DMS79 (cell line): ENCODE results near the gene LMO1.

Experiments
- DNase-seq: peaks from one replicate; lab custom pipeline; 2025; lab: John Stamatoyannopoulos, UW

Gene LMO1

DNA sequence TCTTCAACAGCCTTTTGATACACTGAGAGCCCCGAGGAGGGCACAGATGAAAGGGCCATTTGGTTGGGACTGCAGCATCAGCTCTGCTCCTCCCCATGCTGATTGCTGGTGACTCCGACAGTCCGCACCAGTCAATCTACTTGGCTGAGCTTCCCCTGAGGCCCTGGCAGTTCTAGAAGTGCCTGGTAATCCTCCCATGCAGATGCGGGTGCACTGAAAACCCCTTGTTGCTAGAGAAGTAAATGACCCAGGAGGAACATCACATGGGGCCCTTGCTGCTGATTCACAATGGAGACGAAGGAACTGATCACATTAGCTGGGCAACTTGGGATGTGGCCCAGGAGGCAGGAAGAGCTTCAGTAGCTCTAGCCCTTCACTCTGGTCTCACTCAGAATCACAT lies 59.7 kb downstream of the LMO1 start:
- no peak for DNase-seq

DNA sequence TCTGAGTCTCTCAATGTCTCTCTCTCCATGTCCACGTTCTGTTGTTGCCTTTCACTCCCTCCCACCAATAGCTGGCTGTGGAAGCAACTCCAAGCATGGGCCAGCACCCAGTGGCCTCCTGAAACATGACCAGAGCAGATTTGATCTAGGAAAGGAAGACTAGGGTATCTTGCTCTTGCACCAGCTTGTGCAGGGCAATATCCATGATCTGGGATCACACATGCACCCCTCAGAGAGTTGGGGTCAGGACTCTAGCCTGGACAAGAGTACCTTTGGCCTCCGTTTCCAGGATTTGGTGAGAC lies 60.3 kb downstream of the LMO1 start:
- no peak for DNase-seq

DNA sequence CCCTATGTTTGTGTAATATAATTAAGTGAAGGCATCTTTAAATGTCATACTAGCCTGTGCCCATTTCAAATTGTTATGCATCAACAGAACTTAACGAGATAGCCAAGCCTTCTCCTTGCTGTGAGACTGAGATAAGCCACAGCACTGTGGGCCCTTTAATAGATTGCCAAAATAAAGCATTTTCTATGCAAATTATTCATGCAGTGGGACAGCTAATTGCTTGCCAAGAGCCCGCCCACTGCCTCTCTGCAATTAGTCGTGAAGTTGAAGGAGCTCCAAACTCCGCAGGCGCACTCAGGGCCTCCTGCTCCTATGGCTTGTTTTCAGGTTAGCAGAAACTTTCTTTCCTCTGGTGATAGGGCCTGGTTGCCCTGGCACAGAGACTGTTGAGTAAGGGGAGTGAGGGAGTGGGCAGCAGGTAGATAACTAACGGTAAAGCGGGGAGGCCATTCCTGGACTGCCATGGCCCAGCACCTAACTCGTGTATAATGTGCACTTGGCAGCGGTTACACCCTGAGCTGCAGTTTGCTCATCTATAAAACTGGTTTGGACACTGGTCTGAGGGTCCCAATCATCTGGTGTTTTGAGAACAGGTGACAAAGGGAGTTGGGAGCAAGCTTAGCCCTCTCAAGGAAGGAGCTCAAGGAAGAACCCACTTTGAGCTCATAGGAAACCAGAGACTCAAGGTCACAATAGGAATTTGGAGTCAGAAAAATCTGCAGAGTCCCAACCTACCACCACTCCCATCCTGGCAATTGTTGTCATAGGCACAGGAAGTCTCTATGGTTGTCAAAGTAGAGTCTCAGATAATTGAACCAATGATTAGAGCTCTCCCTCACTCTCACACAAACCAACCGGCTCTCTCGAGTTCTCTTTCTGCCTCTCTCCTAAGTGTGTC lies 60.9 kb downstream of the LMO1 start:
- no peak for DNase-seq

DNA sequence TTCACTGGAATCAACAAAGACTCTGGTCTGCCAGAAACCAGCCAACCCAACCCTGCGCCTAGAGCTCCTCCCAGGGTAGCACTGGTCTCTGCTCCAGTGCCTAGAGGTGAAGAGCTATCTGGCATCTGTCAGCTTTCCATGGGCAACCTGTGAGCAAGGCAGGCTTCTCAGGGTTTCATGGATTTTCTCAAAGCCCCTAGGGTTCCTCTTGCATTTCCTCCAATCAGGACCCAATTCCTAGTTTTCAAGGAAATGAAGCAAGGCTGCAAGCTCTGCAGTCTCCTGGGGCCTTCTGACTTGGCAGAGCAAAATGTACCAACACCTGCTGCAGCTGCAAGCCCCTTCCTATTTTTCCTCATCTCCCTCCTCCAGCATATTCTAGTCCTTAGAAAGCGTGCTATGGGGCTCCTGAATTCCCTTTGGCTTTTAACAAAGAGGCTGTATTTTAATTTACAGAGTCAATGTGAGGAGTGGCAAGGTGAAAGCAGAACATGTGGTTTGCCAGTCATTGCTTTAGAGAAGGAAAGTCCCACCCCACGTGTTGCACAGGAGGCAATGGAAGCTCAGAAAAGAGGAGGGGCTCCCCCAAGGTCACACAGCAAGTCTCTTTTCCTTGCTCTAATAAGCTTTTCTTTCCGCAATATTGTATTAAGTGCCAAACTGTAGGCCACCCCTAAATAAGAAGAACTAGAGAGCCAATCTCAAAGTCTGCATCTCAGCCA lies 61.9 kb downstream of the LMO1 start:
- DNase-seq, result peak; percentile 15

DNA sequence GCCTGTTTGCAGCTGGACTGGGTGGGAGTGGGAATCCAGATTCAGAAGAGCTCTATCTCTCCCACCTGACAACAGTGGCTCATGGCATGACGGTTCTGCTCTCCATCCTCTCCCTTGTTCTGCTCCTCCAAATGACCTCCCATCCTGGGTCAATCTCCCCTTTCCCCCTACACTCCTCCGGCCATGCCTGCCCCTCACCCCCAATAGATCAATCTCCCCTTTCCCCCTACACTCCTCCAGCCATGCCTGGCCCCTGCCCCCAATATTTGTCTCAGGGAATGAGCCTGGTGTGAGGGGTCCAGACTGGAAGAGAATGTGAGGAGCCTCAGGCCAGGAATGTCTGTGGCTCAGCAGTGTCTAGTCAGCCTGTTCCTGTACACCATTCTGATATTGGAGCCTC lies 64.0 kb downstream of the LMO1 start:
- no peak for DNase-seq

DNA sequence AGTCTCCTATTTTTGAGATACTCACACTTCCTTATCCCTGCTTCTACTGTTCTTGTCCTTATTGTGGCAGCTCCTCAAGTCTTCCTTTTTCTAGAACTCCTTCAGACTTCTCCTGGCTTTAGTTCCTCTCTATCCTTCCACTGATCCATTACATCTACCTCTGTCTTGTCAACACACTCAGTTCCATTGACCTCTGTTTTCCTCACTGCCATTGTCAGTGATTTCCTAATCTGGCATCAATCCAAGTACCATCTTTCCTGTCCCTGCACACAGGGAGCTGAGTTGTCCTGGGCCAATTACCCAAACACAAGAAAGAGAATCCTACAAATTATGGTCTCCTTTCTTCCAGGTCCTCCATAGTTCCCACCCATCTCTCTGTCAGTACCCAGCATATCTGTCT lies 66.9 kb downstream of the LMO1 start:
- DNase-seq, result no peak

DNA sequence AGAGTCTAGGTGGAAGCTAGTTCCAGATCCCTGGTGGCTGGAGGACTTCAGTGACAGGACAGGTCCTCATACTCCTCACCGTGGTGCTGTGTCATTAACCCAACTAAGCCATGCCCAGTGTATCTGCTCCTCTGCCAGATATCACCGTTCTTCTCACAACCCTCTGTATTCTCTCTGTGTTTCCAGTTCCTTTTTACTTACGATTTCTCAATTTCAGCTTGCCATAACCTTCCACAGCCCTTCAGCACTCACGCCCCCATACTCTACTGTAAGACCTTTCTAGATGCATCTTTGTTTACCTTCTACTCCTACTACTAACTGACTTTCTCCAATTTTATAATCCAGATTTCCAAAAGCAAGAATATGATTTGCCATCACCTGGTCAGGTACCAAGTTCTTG lies 68.7 kb downstream of the LMO1 start:
- DNase-seq, result no peak

DNA sequence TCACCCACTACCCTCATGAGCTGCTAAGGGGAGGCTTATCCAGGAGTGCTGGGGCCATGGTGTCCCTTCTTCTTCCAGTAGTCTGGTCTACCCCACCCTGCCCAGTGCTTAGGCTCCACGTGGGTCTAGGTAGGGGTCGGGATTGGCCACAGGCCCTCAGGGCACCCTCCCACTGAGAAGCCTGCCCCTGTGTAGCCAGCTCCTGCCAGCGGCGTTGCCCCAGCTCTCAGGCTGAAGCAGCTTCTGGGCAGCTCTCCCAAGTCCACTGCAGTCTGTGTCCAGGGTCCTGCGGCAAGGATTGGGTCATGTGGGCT lies 70.8 kb downstream of the LMO1 start:
- no peak for DNase-seq

DNA sequence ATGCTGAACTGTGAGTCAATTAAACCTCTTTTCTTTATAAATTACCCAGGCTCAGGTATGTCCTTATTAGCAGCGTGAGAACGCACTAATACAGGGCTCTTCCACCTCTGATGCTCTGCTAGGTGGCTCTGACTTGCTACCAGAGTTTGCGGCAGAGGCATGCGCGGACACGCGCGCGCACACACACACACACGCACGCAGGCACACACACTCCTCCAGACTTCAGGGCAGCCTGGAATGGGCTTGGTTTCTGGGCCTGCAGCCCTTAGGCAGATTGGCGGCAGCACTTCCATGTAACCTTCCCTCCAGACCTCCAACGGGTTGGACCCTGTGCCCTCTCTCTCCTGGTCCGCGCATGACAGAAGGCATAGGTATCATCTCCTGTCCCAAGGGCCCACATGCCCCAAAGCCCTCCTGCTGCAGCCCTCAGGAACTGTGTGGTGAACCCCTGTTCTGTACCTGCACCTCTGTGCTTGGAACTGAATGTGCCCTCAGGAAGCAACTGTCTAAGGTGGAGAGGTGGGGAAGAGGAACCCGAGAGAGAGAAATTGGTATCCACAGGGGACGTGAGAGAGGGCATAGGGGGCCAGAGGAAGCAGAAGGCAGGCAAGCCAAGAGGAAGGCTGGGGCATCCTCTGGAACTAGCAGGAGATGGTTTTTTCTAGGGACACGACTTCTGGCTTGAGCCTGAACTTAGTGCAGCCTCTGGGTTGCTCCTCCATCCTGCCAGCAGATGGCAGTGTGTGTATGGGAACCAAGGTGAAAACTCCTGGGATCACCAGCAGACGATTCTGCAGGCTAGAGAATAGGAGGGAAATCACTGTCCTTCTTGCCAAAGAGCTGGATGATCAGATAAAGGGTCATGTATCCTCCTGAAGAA lies 71.4 kb downstream of the LMO1 start:
- peak; percentile 44 for DNase-seq

DNA sequence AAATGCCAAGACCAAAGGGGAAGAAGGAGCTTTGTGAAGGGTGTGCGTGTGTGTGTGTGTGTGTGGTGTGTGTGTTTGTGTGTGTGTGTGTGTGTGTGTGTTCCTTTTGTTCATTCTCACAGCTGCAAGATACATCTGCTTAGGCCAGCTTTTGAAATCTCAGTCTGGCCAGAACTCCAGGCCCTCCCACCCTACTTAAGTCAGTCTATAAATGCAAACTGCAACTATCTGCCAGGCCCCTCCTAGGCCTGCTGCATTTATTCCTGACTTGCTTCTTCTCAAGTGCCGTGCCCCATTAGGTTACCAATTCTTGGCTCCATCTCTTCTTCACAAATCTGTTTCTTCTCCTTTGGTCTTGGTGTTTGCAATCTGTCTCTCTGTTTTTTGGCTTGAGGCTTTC lies 73.2 kb downstream of the LMO1 start:
- DNase-seq, result no peak

DNA sequence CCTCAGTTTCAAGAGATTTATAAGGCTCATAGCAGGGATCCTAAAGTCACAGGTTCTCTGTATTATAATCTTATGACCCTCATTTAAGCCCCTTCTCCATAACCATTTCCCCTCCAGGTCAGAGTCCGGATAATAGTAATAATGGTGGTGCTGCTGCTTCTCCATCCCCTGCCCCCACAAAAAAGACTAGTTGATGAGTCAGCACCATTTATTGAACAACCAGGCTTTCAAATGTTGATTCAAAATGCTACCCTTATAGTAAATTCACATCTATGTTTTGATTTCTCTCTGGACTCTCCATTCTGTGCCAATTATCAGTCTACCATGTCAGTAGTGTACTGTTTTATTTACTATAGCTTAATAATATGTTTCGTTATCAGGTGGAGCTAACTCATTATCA lies 77.2 kb downstream of the LMO1 start:
- DNase-seq, result no peak

DNA sequence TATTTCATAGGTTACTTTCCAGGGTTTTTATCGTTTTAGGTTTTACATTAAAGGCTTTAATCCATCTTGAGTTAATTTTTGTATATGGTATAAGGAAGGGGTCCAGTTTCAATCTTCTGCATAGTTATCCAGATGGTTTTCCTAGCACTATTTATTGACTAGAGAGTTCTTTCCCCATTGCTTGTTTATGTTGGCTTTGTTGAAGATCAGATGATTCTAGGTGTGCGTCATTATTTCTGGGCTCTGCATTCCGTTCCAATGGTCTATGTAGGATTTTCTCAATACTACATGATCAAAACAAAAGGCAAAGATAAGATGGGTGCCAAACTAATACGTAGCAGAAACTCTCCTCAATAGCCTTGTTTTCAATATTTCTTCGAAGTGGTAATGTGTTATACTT lies 80.6 kb downstream of the LMO1 start:
- DNase-seq, result no peak

DNA sequence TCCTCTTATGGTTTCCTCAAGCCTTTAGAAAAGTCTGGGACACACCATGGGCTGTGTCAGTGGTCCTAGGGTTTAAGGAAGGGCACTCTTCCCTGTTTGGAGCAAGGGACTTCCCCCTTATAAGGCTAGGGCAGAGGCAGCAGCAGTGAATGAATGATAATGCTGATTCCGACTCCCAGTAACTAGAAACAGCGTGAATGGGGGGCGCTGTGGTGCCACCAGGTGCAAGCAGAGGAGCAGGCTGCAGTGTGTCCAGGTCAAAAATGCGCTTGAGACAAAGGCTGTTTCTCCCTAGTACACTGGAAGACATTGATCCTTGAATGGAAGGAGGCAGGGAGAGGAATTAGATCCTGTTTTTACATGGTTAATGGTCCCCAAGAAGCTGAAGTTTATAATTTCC lies 83.2 kb downstream of the LMO1 start:
- no peak for DNase-seq

DNA sequence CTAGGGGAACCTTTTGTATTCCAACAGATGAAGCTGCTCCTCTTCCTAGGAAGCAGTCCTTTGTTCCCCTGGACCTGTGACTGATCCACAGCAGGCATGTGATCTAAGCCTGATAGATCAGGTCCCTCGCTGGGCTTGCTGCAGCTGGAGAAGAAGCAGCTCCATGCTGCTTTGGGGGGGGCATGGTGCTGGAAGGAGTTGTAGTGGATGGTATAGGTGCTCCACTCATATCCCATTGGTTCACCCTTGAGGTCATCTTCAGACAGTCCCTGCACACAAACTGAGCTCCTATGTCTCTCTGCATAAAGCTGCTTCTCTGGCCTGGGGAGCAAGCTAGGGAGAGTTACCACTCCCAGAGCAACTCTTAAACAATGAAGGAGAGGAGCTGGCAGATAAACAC lies 85.4 kb downstream of the LMO1 start:
- no peak for DNase-seq

DNA sequence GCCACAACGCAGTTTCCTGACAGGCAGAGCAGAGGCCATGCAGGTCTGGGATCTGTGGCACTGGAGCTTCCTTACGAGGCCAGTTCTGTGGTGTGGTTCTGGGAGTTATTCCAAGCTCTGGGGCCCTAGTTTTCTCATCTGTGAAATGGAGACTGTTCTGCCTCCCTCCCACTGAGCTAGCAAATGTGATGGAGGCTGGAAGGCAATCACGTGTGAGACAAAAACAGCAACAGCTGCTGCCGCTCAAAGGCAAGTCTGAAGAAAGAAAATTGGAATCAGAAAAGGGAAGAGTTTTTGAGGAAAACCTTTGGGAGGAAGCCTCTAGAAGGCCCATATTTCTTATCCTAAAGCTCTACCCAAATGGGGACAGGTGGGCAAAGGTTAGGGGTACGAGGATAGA lies 86.5 kb downstream of the LMO1 start:
- no peak for DNase-seq
